ENCODE measurements around the gene RNF151. TPM values are rescaled to one million over a fixed set of nuclear protein-coding genes. Genes with fewer than 3 reads are reported as not detected.

The RNF151 gene
- total and polyA plus RNA-seq, 10 donors: 0.16 to 0.26 (median 0.17) TPM; not detected in 7

DNA sequence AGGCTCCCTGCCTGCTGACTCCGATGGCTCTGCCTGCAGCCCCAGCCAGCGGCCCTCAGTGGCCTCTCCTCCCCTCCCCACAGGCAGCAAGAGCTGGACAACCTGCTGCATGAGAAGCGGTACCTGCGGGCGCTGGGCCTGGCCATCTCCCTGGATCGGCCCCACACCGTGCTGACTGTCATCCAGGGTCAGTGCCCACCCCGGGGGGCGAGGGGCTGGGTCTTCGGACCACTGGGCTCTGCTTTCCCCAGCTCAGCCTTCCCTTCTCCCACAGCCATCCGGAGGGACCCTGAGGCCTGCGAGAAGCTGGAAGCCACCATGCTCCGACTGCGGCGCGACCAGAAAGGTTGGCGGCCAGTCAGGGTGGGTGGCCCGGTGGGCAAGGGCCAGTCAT lies 11.2 kb downstream of the RNF151 start:
- no peak overlapping the region for H3K27ac ChIP-seq
- no peaks in the 10 kb centered on the region for H3K9me3 ChIP-seq
- H3K27me3 ChIP-seq (replicated peaks in 1 of 7): peaks cover 3 to 94% (median 41%) of the 10 kb centered on the region in 7 donors
- H3K4me1 ChIP-seq: peaks cover 7 to 41% (median 20%) of the 10 kb centered on the region in 6 donors
- peaks cover 23 to 63% (median 52%) of the 10 kb centered on the region in 6 donors for H3K36me3 ChIP-seq
- intact Hi-C loops (cut with DNase I; ENCODE audit: low total_unique reads): no loop called here
- WGBS, 5 donors: 94 to 99% (median 97%) methylated on average over 14 to 18 of the region's 18 CpGs
- TF ChIP-seq CTCF (IDR thresholded peaks at IDR 0.05 in 8 of 11, conservative IDR thresholded peaks at IDR 0.05 in 3 of 11): no peak
- TF ChIP-seq POLR2A (IDR thresholded peaks at IDR 0.05): no peak
- no peak for TF ChIP-seq POLR2AphosphoS5 (IDR thresholded peaks at IDR 0.05)
- no peak for DNase-seq
- no peak overlapping the region for H3K4me3 ChIP-seq

DNA sequence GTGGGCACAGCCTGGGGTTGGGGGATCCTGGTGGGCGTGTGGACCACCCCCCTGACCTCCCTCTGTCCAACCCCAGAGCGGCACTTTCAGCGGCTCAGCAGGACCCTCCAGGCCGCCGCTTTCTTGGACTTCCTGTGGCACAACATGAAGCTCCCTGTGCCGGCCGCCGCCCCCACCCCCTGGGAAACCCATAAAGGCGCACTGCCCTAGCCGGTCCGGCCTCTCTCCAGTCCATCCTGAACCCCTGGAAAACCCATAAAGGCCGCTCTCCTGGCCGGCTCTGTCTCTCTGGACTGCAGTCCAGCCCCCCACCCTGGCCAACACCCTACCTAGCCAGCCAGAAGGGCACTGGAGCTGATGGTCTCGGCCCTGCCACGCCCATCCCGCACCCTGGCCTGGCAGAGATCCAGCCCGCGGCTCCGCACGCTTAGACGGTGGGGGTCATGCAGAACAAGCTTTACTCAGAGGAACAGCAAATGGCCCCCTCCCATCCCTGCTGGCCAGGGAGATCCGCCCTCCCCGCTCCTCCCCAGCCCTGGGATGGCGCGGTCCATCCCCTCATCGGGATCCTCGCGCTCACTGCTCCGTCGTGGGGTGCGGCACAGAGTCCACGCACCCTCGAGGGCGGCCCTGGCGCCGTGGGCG lies 11.9 kb downstream of the RNF151 start:
- WGBS, 5 donors: 77 to 90% (median 88%) methylated on average over 29 to 37 of the region's 37 CpGs
- H3K27ac ChIP-seq: no peak overlapping the region

DNA sequence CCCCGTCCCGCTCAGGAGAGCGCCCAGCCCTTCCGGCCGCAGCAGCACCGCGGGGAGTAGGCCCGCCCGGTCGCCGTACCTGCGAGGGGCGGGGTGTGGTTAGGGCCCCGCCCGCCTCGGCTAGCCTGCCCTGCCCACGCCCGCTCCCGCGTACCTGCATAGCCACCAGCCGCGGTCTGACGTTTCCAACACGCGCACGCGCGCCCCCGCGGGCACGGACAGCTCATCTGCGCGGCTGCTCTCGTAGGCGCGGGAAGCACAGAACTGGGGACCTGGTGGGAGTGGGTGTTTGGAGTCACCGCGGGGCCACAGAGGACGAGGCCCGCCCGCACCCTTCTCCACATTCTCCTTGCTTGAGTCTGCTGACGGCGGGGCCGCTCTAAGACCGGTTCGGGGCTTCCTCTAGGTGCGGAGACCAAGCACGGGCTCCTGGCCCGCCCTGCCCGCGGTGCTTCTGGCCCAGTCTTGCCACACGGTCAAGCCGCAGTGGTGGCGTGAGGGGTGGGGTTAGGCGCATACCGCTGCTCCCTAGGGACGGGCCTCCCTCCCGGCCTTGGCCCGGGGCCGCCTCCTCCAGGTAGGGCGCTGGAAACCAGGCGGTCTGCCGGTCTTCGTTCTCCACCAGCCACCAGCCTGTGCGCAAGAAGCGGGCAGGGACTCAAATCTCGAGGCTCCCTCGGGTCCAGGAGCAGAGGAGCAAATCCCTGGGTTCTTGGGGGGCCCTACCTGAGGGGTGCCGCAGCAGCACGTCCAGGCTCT lies 12.8 kb downstream of the RNF151 start:
- Histone ChIP-seq H3K27ac (no peak overlapping the region), H3K4me1 (peaks cover 5 to 39% (median 21%) of the 10 kb centered on the region in 6 donors), H3K4me3 (peak overlapping the region in 1 of 8 donors; percentile 1), H3K27me3 (replicated peaks in 1 of 7) (peaks cover 3 to 93% (median 41%) of the 10 kb centered on the region in 7 donors), H3K9me3 (no peaks in the 10 kb centered on the region), H3K36me3 (peaks cover 23 to 52% (median 46%) of the 10 kb centered on the region in 6 donors)
- TF ChIP-seq POLR2A (IDR thresholded peaks at IDR 0.05) (no peak), POLR2AphosphoS5 (IDR thresholded peaks at IDR 0.05) (peak in 2 of 3 donors; percentile 38 to 49)
- intact Hi-C loops (cut with DNase I; ENCODE audit: low total_unique reads): no loop called here
- WGBS, 5 donors: 9 to 32% (median 24%) methylated on average over 12 to 70 of the region's 70 CpGs
- DNase-seq: no peak

More for the DNA sequence above, 11.9 kb downstream of the RNF151 start:
- H3K9me3 ChIP-seq: no peaks in the 10 kb centered on the region
- no peak for TF ChIP-seq POLR2AphosphoS5 (IDR thresholded peaks at IDR 0.05)
- intact Hi-C loops (cut with DNase I; ENCODE audit: low total_unique reads): no loop called here
- no peak overlapping the region for H3K4me3 ChIP-seq
- H3K36me3 ChIP-seq: peaks cover 23 to 60% (median 52%) of the 10 kb centered on the region in 6 donors
- H3K4me1 ChIP-seq: peaks cover 6 to 41% (median 20%) of the 10 kb centered on the region in 6 donors
- H3K27me3 ChIP-seq (replicated peaks in 1 of 7): peaks cover 3 to 100% (median 41%) of the 10 kb centered on the region in 7 donors
- no peak for DNase-seq

- 7 to 17% (median 8%) methylated on average over 13 to 53 of the region's 53 CpGs for WGBS, 5 donors
- H3K4me1 ChIP-seq: peaks cover 13 to 46% (median 29%) of the 10 kb centered on the region in 6 donors
- H3K27ac ChIP-seq: no peak overlapping the region
- peaks cover 3 to 85% (median 41%) of the 10 kb centered on the region in 7 donors for H3K27me3 ChIP-seq (replicated peaks in 1 of 7)
- H3K4me3 ChIP-seq: no peak overlapping the region
- DNase-seq: no peak
- H3K9me3 ChIP-seq: no peaks in the 10 kb centered on the region
- H3K36me3 ChIP-seq: peaks cover 21 to 45% (median 39%) of the 10 kb centered on the region in 6 donors
- TF ChIP-seq CTCF (IDR thresholded peaks at IDR 0.05 in 8 of 11, conservative IDR thresholded peaks at IDR 0.05 in 3 of 11): no peak
- TF ChIP-seq POLR2A (IDR thresholded peaks at IDR 0.05): no peak
- TF ChIP-seq POLR2AphosphoS5 (IDR thresholded peaks at IDR 0.05): peak in 2 of 3 donors; percentile 21 to 53
- intact Hi-C loops (cut with DNase I; ENCODE audit: low total_unique reads): no loop called here
These were observed 13.5 kb downstream of the RNF151 start for GRCh38 chr16:1980030-1980769.

All from spleen (tissue), 11 donors.